GM12864 (cell line): ENCODE results near the gene BBX.

Experiments
- DNase-seq: peaks from one replicate; pipeline ENCODE4 v3.0.0-alpha.2; 2011; ENCODE audit warnings: low read depth
- H3K4me3 ChIP-seq: 2 replicates; pipeline ENCODE4 v1.5.1; 2011; ENCODE audit warnings: mild to moderate bottlenecking, low read depth, low read length, control low read depth
- CTCF ChIP-seq: IDR thresholded peaks from 2 replicates; pipeline ENCODE4 v1.5.1; 2011; ENCODE audit warnings: low read depth, mild to moderate bottlenecking, moderate library complexity, low read length, control low read depth, inconsistent platforms; ENCODE audit errors: missing control alignments

The BBX gene

DNA sequence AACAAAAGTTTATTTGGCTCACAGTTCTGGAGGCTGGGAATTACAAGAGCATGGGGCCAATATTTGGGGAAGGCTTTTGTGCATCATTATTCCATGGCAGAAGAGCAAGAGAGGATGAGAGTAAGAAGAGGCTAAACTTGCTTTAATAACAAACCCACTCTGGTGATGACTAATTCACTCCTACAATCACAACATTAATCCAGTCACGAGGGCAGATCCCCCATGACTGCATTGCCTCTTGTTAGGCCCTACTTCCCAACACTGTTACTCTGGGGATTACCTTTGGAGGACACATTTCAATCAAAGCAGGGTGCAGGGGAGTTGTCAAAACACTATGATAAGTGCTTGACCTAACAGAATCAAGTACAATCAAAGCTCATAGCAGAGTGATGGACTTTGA, 181.7 kb downstream of the BBX start:
- no peak overlapping the region for H3K4me3 ChIP-seq
- TF ChIP-seq CTCF, result no peak

GRCh38 chr3:107705046-107705445, 182.3 kb downstream of the BBX start:
- no peak overlapping the region for H3K4me3 ChIP-seq
- no peak for TF ChIP-seq CTCF
- DNase-seq, result no peak

More for the DNA sequence above, 181.7 kb downstream of the BBX start:
- DNase-seq, result no peak

DNA sequence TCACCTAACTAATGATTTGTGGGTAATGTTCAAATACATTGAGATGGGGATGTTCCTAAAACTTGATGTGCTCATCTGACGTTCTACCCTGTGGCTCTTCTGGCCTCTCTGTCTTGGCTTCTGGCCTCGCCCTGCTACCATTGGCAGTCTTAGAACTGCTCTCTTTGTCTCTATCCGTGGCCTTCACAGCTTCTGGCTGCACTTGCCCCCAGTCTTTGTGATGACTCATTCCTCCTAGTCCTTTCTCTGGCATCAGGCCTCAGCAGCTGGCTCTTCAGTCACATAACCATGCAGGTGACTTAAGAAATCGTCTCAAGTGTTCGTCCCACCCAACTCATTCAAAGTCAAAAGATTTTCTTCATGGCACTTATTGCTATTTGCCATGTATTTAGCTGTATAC, 188.1 kb downstream of the BBX start:
- no peak overlapping the region for H3K4me3 ChIP-seq
- no peak for TF ChIP-seq CTCF
- no peak for DNase-seq

- no peak overlapping the region for H3K4me3 ChIP-seq
- DNase-seq, result no peak
- TF ChIP-seq CTCF, result no peak
Measured at GRCh38 chr3:107716734-107717133, 194.0 kb downstream of the BBX start.

- H3K4me3 ChIP-seq, result no peak overlapping the region
- DNase-seq, result no peak
- no peak for TF ChIP-seq CTCF
Measured at GRCh38 chr3:107718547-107718946, 195.8 kb downstream of the BBX start.

GRCh38 chr3:107727102-107727501, 204.3 kb downstream of the BBX start:
- H3K4me3 ChIP-seq, result no peak overlapping the region
- DNase-seq, result no peak
- TF ChIP-seq CTCF, result no peak

GRCh38 chr3:107729686-107730085, 206.9 kb downstream of the BBX start:
- DNase-seq, result no peak
- TF ChIP-seq CTCF, result no peak

More at GRCh38 chr3:107729686-107730085, 206.9 kb downstream of the BBX start:
- H3K4me3 ChIP-seq, result no peak overlapping the region
